ENCODE results near the gene ATXN7L1.

- no peak for TF ChIP-seq CTCF (conservative IDR thresholded peaks at IDR 0.05; ENCODE audit: low read length)
- no peak for TF ChIP-seq EZH2phosphoT487 (IDR thresholded peaks at IDR 0.05; ENCODE audit: borderline replicate concordance, low read depth, low read length)
Measured at GRCh38 chr7:105655067-105655466, 221.3 kb downstream of the ATXN7L1 start.

Data from OCI-LY7 (cell line).